Ovary (tissue), 3 donors: ENCODE measurements around the gene SLC35D3.

Experiments used
- EP300 ChIP-seq: sonication (generic); formaldehyde crosslinking; IDR thresholded peaks from one replicate; pipeline ENCODE4 v1.6.1; 2017; ENCODE audit warnings: antibody characterized with exemption
- TF ChIP-seq, protein P1 (sequence below), 3 donors: fragments of 450-650 bp in 2 of 3; fragments of 200-600 bp in 1 of 3; IDR thresholded peaks; one replicate each; pipeline versions ENCODE4 v1.5.1 to v1.8.0; 2016 to 2022; ENCODE audit warnings: antibody characterized with exemption in 3 of 3, mild to moderate bottlenecking in 1 of 3
- donor health status: DM: no; HTN: no; CAD: no.

DNA sequence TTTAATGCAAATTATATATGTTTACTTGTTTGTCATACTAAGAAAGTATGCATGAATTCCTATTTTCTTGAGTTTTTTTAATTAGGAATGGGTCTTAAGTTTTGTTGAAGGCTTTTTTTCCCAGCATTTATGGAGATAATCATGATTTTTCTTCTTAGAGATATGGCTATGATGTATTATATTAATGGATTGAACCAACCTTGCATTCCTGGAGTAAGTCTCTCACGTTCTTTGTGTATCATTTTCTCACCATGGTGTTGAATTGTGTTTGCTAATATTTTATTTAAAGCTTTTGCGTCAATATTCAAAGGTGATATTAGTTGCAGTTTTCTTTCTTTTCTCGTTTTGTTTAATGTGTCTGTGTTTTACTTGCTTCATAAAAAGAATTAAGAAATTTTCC is 48.4 kb upstream of the SLC35D3 start:
- TF ChIP-seq EP300 = no peak
- TF ChIP-seq, protein P1, sequence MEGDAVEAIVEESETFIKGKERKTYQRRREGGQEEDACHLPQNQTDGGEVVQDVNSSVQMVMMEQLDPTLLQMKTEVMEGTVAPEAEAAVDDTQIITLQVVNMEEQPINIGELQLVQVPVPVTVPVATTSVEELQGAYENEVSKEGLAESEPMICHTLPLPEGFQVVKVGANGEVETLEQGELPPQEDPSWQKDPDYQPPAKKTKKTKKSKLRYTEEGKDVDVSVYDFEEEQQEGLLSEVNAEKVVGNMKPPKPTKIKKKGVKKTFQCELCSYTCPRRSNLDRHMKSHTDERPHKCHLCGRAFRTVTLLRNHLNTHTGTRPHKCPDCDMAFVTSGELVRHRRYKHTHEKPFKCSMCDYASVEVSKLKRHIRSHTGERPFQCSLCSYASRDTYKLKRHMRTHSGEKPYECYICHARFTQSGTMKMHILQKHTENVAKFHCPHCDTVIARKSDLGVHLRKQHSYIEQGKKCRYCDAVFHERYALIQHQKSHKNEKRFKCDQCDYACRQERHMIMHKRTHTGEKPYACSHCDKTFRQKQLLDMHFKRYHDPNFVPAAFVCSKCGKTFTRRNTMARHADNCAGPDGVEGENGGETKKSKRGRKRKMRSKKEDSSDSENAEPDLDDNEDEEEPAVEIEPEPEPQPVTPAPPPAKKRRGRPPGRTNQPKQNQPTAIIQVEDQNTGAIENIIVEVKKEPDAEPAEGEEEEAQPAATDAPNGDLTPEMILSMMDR (IDR thresholded peaks at IDR 0.05) = no peak
